ENCODE data around the gene WDR6.

DNA sequence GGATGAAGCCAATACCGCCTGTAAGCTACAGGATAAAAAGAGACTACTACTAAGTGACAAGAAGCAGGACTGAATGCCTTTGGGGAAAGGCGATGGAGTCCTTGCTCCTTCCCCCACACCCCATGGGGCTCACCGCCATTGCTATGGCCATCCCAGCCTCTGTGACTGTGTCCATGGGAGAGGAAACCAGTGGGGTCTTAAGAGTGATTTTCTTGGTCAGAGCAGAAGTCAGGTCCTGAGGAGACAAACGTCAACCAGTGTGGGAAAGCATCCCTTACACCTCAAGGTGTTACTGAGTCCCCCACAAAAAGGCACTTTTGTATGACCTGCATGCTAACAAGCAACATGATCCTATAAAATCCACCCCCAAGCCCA is 21.1 kb downstream of the WDR6 start:
- TF ChIP-seq, protein P1, sequence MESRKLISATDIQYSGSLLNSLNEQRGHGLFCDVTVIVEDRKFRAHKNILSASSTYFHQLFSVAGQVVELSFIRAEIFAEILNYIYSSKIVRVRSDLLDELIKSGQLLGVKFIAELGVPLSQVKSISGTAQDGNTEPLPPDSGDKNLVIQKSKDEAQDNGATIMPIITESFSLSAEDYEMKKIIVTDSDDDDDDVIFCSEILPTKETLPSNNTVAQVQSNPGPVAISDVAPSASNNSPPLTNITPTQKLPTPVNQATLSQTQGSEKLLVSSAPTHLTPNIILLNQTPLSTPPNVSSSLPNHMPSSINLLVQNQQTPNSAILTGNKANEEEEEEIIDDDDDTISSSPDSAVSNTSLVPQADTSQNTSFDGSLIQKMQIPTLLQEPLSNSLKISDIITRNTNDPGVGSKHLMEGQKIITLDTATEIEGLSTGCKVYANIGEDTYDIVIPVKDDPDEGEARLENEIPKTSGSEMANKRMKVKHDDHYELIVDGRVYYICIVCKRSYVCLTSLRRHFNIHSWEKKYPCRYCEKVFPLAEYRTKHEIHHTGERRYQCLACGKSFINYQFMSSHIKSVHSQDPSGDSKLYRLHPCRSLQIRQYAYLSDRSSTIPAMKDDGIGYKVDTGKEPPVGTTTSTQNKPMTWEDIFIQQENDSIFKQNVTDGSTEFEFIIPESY (IDR thresholded peaks at IDR 0.05; ENCODE audit: extremely low read depth, insufficient replicate concordance, low read length) = no peak
- TF ChIP-seq EZH2 (IDR thresholded peaks at IDR 0.05) (no peak), ZFX (IDR thresholded peaks at IDR 0.05) (no peak), JUND (IDR thresholded peaks at IDR 0.05) (no peak), EZH2phosphoT487 (IDR thresholded peaks at IDR 0.05; ENCODE audit: borderline replicate concordance) (no peak), POLR2AphosphoS5 (IDR thresholded peaks at IDR 0.05; ENCODE audit: low read depth, low read length) (no peak), RAD21 (IDR thresholded peaks at IDR 0.05; ENCODE audit: low read depth) (no peak)
- TF ChIP-seq, protein P2, sequence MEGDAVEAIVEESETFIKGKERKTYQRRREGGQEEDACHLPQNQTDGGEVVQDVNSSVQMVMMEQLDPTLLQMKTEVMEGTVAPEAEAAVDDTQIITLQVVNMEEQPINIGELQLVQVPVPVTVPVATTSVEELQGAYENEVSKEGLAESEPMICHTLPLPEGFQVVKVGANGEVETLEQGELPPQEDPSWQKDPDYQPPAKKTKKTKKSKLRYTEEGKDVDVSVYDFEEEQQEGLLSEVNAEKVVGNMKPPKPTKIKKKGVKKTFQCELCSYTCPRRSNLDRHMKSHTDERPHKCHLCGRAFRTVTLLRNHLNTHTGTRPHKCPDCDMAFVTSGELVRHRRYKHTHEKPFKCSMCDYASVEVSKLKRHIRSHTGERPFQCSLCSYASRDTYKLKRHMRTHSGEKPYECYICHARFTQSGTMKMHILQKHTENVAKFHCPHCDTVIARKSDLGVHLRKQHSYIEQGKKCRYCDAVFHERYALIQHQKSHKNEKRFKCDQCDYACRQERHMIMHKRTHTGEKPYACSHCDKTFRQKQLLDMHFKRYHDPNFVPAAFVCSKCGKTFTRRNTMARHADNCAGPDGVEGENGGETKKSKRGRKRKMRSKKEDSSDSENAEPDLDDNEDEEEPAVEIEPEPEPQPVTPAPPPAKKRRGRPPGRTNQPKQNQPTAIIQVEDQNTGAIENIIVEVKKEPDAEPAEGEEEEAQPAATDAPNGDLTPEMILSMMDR (IDR thresholded peaks at IDR 0.05 in 2 of 3, conservative IDR thresholded peaks at IDR 0.05 in 1 of 3; ENCODE audit: borderline replicate concordance in 1 of 3, insufficient read depth in 1 of 3, low read depth in 2 of 3, low read length in 2 of 3) = no peak
